CD14-positive monocyte (primary cell): ENCODE measurements around the gene PGM5. TPM values are rescaled to one million over a fixed set of nuclear protein-coding genes. Genes with fewer than 3 reads are reported as not detected.

Experiments
- DNase-seq, 3 donors: peaks; one replicate each; pipeline ENCODE4 v3.0.0-alpha.2; 2011 to 2022
- H2AFZ ChIP-seq: 2 replicates; pipeline ENCODE4 v1.6.0; 2012; ENCODE audit warnings: mild to moderate bottlenecking, low read depth, low read length, inconsistent platforms; ENCODE audit not compliant: insufficient read depth, poor library complexity, severe bottlenecking
- H3K27ac ChIP-seq, 2 donors: 1 replicate in 1 of 2; 2 replicates in 1 of 2; pipeline ENCODE4 v1.5.1; 2012 to 2013; ENCODE audit warnings: low read length in 2 of 2, control low read depth in 1 of 2, inconsistent platforms in 1 of 2, low read depth in 1 of 2, mild to moderate bottlenecking in 1 of 2
- H3K27me3 ChIP-seq, 2 donors: one replicate each; pipeline versions ENCODE4 v1.6.0 to v1.6.1; 2011 to 2013; ENCODE audit warnings: low read length in 2 of 2; ENCODE audit not compliant: control insufficient read depth in 2 of 2, insufficient read depth in 2 of 2
- H3K36me3 ChIP-seq, 2 donors: replicated peaks in 1 of 2; 1 replicate in 1 of 2; 2 replicates in 1 of 2; pipeline versions ENCODE4 v1.5.1 to v1.6.1; 2012 to 2013; ENCODE audit warnings: low read length in 2 of 2, control low read depth in 1 of 2, inconsistent platforms in 1 of 2, mild to moderate bottlenecking in 1 of 2; ENCODE audit not compliant: insufficient read depth in 2 of 2, control insufficient read depth in 1 of 2
- H3K4me1 ChIP-seq, 2 donors: 1 replicate in 1 of 2; 2 replicates in 1 of 2; pipeline versions ENCODE4 v1.5.1 to v1.6.1; 2012 to 2013; ENCODE audit warnings: low read length in 2 of 2, control low read depth in 1 of 2, inconsistent platforms in 1 of 2, mild to moderate bottlenecking in 1 of 2, moderate library complexity in 1 of 2; ENCODE audit not compliant: insufficient read depth in 2 of 2, control insufficient read depth in 1 of 2
- H3K4me2 ChIP-seq: replicated peaks from 2 replicates; pipeline ENCODE3; 2012; ENCODE audit warnings: low read length, moderate library complexity, mild to moderate bottlenecking; ENCODE audit not compliant: poor library complexity, severe bottlenecking; ENCODE audit errors: extremely low read depth
- H3K4me3 ChIP-seq, 3 experiments: fragments of 200-600 bp in 1 of 3; sonication (generic) in 1 of 3; replicated peaks in 1 of 3; 1 replicate in 2 of 3; 2 replicates in 1 of 3; pipeline ENCODE4 v1.5.1; 2011 to 2013; ENCODE audit warnings: low read length in 3 of 3, mild to moderate bottlenecking in 3 of 3, control low read depth in 2 of 3, low read depth in 2 of 3, inconsistent platforms in 1 of 3, moderate library complexity in 1 of 3
- H3K79me2 ChIP-seq: 2 replicates; pipeline ENCODE4 v1.6.0; 2012; ENCODE audit warnings: mild to moderate bottlenecking, control low read depth, inconsistent platforms, low read length, moderate library complexity; ENCODE audit not compliant: insufficient read depth
- H3K9ac ChIP-seq: 2 replicates; pipeline ENCODE4 v1.6.0; 2017; ENCODE audit warnings: low read length, mild to moderate bottlenecking; ENCODE audit not compliant: insufficient read depth, poor library complexity, severe bottlenecking
- H3K9me3 ChIP-seq, 2 donors: replicated peaks in 1 of 2; 1 replicate in 1 of 2; 2 replicates in 1 of 2; pipeline versions ENCODE4 v1.5.1 to v1.6.1; 2012 to 2013; ENCODE audit warnings: low read length in 2 of 2, control low read depth in 1 of 2; ENCODE audit not compliant: control insufficient read depth in 1 of 2, insufficient read depth in 1 of 2
- H4K20me1 ChIP-seq: 2 replicates; pipeline ENCODE4 v1.6.0; 2012; ENCODE audit warnings: mild to moderate bottlenecking, low read length, control low read depth, moderate library complexity; ENCODE audit not compliant: insufficient read depth
- H3K27ac Mint-ChIP-seq, 7 donors: one replicate each; pipeline ENCODE4 v1.8.0; 2020; ENCODE audit warnings: mild to moderate bottlenecking in 7 of 7, mixed read lengths in 7 of 7, moderate library complexity in 6 of 7, inconsistent platforms in 2 of 7
- H3K27me3 Mint-ChIP-seq, 3 donors: one replicate each; pipeline ENCODE4 v1.8.0; 2021 to 2022; ENCODE audit warnings: low read depth in 3 of 3, mild to moderate bottlenecking in 3 of 3, mixed read lengths in 3 of 3, moderate library complexity in 3 of 3, inconsistent platforms in 1 of 3
- H3K36me3 Mint-ChIP-seq, 2 donors: one replicate each; pipeline ENCODE4 v1.8.0; 2020; ENCODE audit warnings: mixed read lengths in 2 of 2, inconsistent platforms in 1 of 2, mild to moderate bottlenecking in 1 of 2
- H3K4me1 Mint-ChIP-seq: one replicate; pipeline ENCODE4 v1.8.0; 2020; ENCODE audit warnings: mild to moderate bottlenecking, mixed read lengths
- H3K4me3 Mint-ChIP-seq, 2 donors: one replicate each; pipeline ENCODE4 v1.8.0; 2020; ENCODE audit warnings: mild to moderate bottlenecking in 2 of 2, mixed read lengths in 2 of 2, moderate library complexity in 1 of 2
- H3K9me3 Mint-ChIP-seq, 7 donors: one replicate each; pipeline ENCODE4 v1.8.0; 2020 to 2022; ENCODE audit warnings: mixed read lengths in 7 of 7, mild to moderate bottlenecking in 6 of 7, moderate library complexity in 6 of 7, inconsistent platforms in 2 of 7
- WGBS: methylation state at CpG from one replicate; pipeline ENCODE4 v1.1.5; 2013; ENCODE audit warnings: missing lambda C conversion rate; ENCODE audit not compliant: insufficient coverage; 5-methylcytosine and 5-hydroxymethylcytosine counted together
- intact Hi-C, 2 donors: fragments of 100-400 bp; cut with micrococcal nuclease; formaldehyde crosslinking; loops; one replicate each; pipeline versions ENCODE4 v1.15.0 to v1.15.1; 2023
- polyA plus RNA-seq, 3 donors: library from polyadenylated mRNA; depleted of rRNA in 1 of 3; unstranded in 2 of 3; stranded (reverse) in 1 of 3; fragments of 300-500 nt in 2 of 3; fragments of >200 nt in 1 of 3; fragmentation: Illumina TruSeq in 2 of 3; gene quantifications; 1 replicate in 2 of 3; 2 replicates in 1 of 3; pipeline ENCODE4 v1.2.3, GENCODE V29; 2012 to 2021
- TF ChIP-seq, protein P1 (sequence below): fragments of 200-600 bp; IDR thresholded peaks from one replicate; pipeline ENCODE4 v1.8.0; 2022; ENCODE audit warnings: antibody characterized with exemption, mild to moderate bottlenecking

PGM5 gene
- polyA plus RNA-seq, 3 donors, result 0.35 to 1.2 (median 1.1) TPM

DNA sequence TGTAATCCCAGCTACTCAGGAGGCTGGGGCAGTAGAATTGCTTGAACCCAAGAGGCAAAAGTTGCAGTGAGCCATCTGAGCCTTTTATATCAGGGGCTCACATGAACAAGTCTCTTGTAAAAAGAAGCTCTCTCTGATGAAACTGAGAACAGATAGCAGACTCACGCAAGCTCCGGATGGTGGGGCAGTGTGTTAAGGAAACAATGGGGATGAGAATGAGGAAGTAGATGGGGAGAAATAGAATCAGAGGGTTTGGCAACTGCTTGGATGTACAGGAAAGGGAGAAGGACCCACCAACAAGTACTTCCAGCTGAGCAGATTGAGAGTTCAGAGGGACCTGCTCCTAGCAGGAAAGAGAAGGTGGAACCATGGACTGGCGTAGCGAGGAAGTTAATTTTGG lies 165.7 kb downstream of the PGM5 start:
- no peaks in the 10 kb centered on the region for H3K27me3 ChIP-seq
- no peaks in the 10 kb centered on the region for H3K79me2 ChIP-seq
- H4K20me1 ChIP-seq, result no peaks in the 10 kb centered on the region
- H3K4me3 ChIP-seq, result peak overlapping the region in 1 of 3 experiments; percentile 26
- DNase-seq, result peak; percentile 72 to 85 (median 82)
- peaks cover 0 to 4% of the 10 kb centered on the region in 2 donors for H3K36me3 Mint-ChIP-seq
- 0% methylated on average over 2 of the region's 4 CpGs for WGBS
- TF ChIP-seq, protein P1, sequence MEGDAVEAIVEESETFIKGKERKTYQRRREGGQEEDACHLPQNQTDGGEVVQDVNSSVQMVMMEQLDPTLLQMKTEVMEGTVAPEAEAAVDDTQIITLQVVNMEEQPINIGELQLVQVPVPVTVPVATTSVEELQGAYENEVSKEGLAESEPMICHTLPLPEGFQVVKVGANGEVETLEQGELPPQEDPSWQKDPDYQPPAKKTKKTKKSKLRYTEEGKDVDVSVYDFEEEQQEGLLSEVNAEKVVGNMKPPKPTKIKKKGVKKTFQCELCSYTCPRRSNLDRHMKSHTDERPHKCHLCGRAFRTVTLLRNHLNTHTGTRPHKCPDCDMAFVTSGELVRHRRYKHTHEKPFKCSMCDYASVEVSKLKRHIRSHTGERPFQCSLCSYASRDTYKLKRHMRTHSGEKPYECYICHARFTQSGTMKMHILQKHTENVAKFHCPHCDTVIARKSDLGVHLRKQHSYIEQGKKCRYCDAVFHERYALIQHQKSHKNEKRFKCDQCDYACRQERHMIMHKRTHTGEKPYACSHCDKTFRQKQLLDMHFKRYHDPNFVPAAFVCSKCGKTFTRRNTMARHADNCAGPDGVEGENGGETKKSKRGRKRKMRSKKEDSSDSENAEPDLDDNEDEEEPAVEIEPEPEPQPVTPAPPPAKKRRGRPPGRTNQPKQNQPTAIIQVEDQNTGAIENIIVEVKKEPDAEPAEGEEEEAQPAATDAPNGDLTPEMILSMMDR, result no peak
- H3K4me1 ChIP-seq, result peaks cover 18 to 20% of the 10 kb centered on the region in 2 donors
- H3K9me3 Mint-ChIP-seq, result peaks cover 0 to 13% (median 7%) of the 10 kb centered on the region in 7 donors
- intact Hi-C loops, result loop anchor here in 1 of 2 donors (10.0 kb wide), 1 partner anchor 53 kb away; no protein-coding TSS in a partner anchor
- peak overlapping the region; percentile 82 to 91 (median 87) for H3K27ac Mint-ChIP-seq
- H2AFZ ChIP-seq, result peak overlapping the region; percentile 22
- no peak overlapping the region for H3K9ac ChIP-seq
- H3K27me3 Mint-ChIP-seq, result peaks cover 0 to 2% (median 0%) of the 10 kb centered on the region in 3 donors
- peak overlapping the region; percentile 27 for H3K4me2 ChIP-seq
- peak overlapping the region; percentile 57 to 76 for H3K27ac ChIP-seq
- H3K4me1 Mint-ChIP-seq, result peaks cover 34% of the 10 kb centered on the region
- H3K4me3 Mint-ChIP-seq, result peak overlapping the region in 1 of 2 donors; percentile 81
- no peaks in the 10 kb centered on the region for H3K36me3 ChIP-seq
- peaks cover 3 to 10% of the 10 kb centered on the region in 2 donors for H3K9me3 ChIP-seq

- H3K27ac Mint-ChIP-seq, result peak overlapping the region in 2 of 7 donors; percentile 2 to 39
- no peak overlapping the region for H3K4me3 Mint-ChIP-seq
- H3K36me3 Mint-ChIP-seq, result peaks cover 0 to 4% of the 10 kb centered on the region in 2 donors
- H3K4me3 ChIP-seq, result no peak overlapping the region
- TF ChIP-seq, protein P1, result no peak
- H4K20me1 ChIP-seq, result no peaks in the 10 kb centered on the region
- H3K27ac ChIP-seq, result peak overlapping the region in 1 of 2 donors; percentile 76
- H2AFZ ChIP-seq, result no peak overlapping the region
- H3K9me3 Mint-ChIP-seq, result peaks cover 0 to 8% (median 7%) of the 10 kb centered on the region in 7 donors
- H3K4me1 Mint-ChIP-seq, result peaks cover 39% of the 10 kb centered on the region
- 100% methylated on average over 3 of the region's 3 CpGs for WGBS
- H3K9me3 ChIP-seq, result peaks cover under 1 to 6% of the 10 kb centered on the region in 2 donors
- intact Hi-C loops, result loop anchor here in 1 of 2 donors (10.0 kb wide), 1 partner anchor 52 kb away; no protein-coding TSS in a partner anchor
- no peak overlapping the region for H3K4me2 ChIP-seq
- H3K27me3 ChIP-seq, result no peaks in the 10 kb centered on the region
- H3K79me2 ChIP-seq, result no peaks in the 10 kb centered on the region
- no peak overlapping the region for H3K9ac ChIP-seq
- DNase-seq, result no peak
- peaks cover 0 to 2% (median 0%) of the 10 kb centered on the region in 3 donors for H3K27me3 Mint-ChIP-seq
- H3K4me1 ChIP-seq, result peaks cover 18 to 26% of the 10 kb centered on the region in 2 donors
- H3K36me3 ChIP-seq, result no peaks in the 10 kb centered on the region
These were observed 166.5 kb downstream of the PGM5 start for GRCh38 chr9:68522954-68523353.
